Kidney epithelial cell (primary cell): ENCODE data around the gene EPB41L1. TPM values are rescaled to one million over a fixed set of nuclear protein-coding genes. Genes with fewer than 3 reads are reported as not detected.

Experiments
- DNase-seq: peaks from one replicate; pipeline ENCODE4 v3.0.0-alpha.2; 2010; ENCODE audit warnings: low read depth
- H3K27me3 ChIP-seq: 2 replicates; pipeline ENCODE4 v1.6.0; 2011; ENCODE audit warnings: low read length; ENCODE audit not compliant: control insufficient read depth, insufficient read depth
- H3K36me3 ChIP-seq: 2 replicates; pipeline ENCODE4 v1.5.1; 2011; ENCODE audit warnings: low read length; ENCODE audit not compliant: control insufficient read depth, insufficient read depth
- H3K4me3 ChIP-seq: 2 replicates; pipeline ENCODE4 v1.5.1; 2011; ENCODE audit warnings: low read depth, mild to moderate bottlenecking, control low read depth, low read length
- total RNA-seq: library from RNA; depleted of rRNA; stranded (reverse); fragments of >200 nt; gene quantifications from 2 replicates; pipeline ENCODE4 v1.2.3, GENCODE V29; 2015
- TF ChIP-seq, protein P1 (sequence below): IDR thresholded peaks from 2 replicates; pipeline ENCODE4 v1.5.1; 2011; ENCODE audit warnings: mild to moderate bottlenecking, moderate library complexity, low read length, control low read depth, inconsistent platforms; ENCODE audit not compliant: insufficient read depth, poor library complexity, severe bottlenecking

Gene EPB41L1
- total RNA-seq, 1 donor from 2014 or later, result 25.0 TPM

DNA sequence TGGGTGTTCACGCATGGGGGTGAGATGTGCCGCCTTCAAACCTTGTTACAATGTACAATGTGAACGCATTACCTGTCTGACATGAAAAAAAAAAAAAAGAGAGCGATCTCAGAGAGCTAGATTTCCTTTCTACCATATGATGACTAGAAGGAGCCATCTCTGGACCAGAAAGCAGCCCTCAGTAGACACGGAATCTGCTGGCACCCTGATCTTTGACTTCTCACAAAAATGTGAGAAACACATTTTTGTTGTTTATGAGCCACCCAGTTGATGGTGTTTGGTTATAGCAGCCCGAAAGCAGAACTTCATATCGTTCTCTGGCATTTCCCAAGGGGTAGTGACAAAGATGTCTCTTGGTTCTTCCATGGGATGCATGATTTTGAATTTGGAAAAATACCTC lies 33.5 kb upstream of the EPB41L1 start:
- Histone ChIP-seq H3K36me3 (no peaks in the 10 kb centered on the region), H3K4me3 (no peak overlapping the region), H3K27me3 (no peaks in the 10 kb centered on the region)
- no peak for DNase-seq
- TF ChIP-seq, protein P1, sequence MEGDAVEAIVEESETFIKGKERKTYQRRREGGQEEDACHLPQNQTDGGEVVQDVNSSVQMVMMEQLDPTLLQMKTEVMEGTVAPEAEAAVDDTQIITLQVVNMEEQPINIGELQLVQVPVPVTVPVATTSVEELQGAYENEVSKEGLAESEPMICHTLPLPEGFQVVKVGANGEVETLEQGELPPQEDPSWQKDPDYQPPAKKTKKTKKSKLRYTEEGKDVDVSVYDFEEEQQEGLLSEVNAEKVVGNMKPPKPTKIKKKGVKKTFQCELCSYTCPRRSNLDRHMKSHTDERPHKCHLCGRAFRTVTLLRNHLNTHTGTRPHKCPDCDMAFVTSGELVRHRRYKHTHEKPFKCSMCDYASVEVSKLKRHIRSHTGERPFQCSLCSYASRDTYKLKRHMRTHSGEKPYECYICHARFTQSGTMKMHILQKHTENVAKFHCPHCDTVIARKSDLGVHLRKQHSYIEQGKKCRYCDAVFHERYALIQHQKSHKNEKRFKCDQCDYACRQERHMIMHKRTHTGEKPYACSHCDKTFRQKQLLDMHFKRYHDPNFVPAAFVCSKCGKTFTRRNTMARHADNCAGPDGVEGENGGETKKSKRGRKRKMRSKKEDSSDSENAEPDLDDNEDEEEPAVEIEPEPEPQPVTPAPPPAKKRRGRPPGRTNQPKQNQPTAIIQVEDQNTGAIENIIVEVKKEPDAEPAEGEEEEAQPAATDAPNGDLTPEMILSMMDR, result no peak

DNA sequence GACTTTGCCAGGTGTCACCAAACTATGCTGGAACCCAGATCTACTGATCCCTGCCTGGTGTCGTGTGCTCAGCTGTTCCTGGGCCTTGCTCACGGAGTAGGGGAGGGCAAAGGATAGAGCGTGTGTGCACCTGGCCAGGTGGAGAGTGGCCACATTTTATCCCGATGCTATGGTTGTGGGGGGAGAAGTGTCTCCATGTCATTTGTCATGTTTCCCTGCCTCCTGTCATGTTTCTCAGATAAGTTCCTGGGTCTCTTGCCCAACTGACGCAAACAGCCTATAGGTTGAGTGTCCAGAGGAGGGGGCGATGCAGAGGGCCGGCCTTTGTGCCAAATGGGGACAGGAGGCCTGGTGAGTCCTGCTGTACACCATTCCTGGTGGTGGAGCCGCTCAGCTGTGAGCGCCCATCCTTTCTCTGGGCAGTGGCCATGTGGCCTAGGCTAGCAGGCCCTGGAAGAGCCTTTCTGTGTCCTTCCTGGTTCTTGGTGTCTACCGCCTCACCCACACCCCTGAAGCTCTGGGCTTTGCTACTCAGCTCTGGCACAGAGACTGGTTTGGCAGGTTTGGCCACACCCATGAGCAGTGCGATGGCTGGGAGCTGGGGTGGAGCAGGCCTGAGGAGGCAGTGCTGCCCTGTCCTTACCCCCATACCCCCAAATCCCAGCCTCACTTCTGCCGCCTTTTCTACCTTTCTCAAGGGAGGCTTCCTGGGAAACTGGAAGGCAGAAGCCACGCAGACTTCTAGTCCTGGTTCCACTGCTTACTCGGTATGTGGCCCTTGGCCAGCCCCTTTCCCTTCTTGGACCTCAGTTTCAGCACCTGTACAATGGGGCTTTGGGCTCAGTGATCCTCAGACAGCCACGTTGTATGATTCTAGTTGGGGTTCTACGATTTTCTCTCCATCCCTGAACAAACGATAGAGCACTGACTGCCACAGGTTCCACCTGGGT lies 32.3 kb upstream of the EPB41L1 start:
- H3K36me3 ChIP-seq, result no peaks in the 10 kb centered on the region
- TF ChIP-seq, protein P1, result no peak
- H3K27me3 ChIP-seq, result no peaks in the 10 kb centered on the region
- no peak overlapping the region for H3K4me3 ChIP-seq
- no peak for DNase-seq

DNA sequence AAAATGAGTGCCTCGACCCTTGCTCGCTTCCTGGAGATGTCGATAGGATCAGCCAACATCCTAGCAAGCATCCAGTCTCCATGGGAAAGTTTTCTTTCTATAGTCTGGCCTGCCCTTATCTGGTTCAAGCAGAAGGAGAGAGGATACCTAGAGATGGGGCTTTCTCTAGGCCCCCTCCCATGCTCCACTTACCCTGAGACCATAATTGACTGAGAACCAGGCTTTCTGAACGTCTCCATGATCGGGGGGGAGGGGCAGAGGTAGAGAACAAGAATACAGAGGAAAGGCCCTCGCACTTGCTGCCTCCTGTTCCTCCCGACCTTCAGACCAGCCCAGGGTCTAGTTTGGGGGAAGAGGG lies 31.6 kb upstream of the EPB41L1 start:
- TF ChIP-seq, protein P1, result no peak
- no peaks in the 10 kb centered on the region for H3K27me3 ChIP-seq
- H3K4me3 ChIP-seq, result no peak overlapping the region
- no peak for DNase-seq
- H3K36me3 ChIP-seq, result no peaks in the 10 kb centered on the region

DNA sequence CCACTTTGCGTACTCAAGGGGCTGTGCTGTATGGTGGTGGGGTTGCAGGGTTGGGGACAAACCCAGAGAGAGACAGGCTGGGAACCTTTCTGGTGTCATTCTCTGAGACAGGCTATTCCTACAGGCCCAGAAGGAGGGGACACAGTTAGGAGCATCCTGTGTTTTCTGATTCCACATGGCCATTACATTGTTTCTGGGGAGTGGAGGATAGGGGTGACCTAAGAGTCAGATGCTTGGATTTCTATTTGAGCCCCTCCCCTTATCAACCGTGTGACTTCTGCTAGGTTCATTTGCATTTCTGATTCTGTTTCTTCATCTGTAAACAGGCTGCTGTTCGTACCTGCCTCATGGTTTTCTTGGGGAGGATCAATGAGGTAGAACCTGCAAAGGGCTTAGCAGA lies 29.4 kb upstream of the EPB41L1 start:
- TF ChIP-seq, protein P1, result no peak
- no peaks in the 10 kb centered on the region for H3K36me3 ChIP-seq
- DNase-seq, result no peak
- H3K4me3 ChIP-seq, result no peak overlapping the region
- H3K27me3 ChIP-seq, result no peaks in the 10 kb centered on the region

DNA sequence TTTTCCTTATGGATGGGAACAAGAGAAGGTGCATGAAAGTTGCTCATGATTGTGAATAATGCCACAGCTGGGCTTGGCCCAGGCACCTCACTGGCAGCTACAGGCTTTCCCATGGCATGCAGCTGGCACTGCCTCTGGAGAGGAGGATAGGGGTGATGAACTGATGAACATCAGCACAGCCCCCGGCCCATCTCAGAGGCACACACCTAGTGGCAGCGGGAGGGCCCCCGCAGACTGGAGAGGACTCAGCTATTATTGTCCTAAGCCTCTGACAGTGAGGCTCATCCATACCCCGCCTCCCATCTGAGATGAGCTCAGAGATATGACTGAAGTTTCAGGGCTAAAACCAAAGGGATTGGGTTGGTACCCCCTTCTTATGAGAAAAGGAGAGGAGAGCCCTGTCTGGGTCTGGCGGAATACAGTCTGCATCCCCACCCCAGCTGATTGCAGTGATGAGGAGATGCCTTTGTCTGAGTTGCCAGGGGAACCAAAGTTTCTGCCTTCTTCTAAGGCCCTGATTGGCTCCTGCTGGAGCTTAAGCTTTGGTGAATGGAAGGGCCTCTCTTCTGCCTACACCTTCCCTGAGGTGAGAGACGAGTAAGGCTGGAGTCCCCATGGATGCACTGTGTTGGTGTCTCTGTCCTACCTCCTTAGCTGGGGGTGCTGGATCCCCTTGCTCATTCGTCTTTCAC lies 27.6 kb upstream of the EPB41L1 start:
- no peaks in the 10 kb centered on the region for H3K36me3 ChIP-seq
- no peaks in the 10 kb centered on the region for H3K27me3 ChIP-seq
- DNase-seq, result no peak
- no peak overlapping the region for H3K4me3 ChIP-seq
- TF ChIP-seq, protein P1, result no peak
